Lower leg skin (tissue), 3 donors: ENCODE results near the gene MMRN2.
"Not testable (repeated sequence)": the region's sequence is repeated elsewhere in the genome, so short reads cannot be mapped to it uniquely, and the experiment has no call there.

Experiments
- CTCF ChIP-seq, 3 donors: fragments of 450-650 bp; IDR thresholded peaks; one replicate each; pipeline ENCODE4 v1.5.1; 2016; ENCODE audit warnings: antibody characterized with exemption in 3 of 3, mild to moderate bottlenecking in 3 of 3, moderate library complexity in 2 of 3
- POLR2A ChIP-seq, 2 donors: fragments of 450-650 bp; IDR thresholded peaks; one replicate each; pipeline ENCODE4 v1.6.1; 2016 to 2017; ENCODE audit warnings: antibody characterized with exemption in 2 of 2, mild to moderate bottlenecking in 1 of 2, moderate library complexity in 1 of 2

DNA sequence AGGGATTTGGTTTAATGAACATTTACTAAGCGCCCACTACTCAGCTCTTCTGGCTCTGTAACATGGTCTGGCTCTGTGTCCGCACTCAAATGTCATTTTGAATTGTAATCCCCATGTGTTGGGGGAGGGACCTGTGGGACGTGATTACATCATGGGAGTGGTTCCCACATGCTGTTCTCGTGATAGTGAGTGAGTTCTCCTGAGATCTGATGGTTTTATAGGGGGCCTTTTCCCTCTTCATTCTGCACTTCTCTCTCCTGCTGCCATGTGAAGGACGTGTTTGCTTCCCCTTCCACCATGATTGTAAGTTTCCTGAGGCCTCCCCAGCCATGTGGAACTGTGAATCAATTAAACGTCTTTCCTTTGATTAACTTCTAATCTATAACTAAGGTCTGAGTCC is 23.6 kb upstream of the MMRN2 start:
- not testable (repeated sequence) for TF ChIP-seq CTCF, POLR2A (IDR thresholded peaks at IDR 0.05)
